SK-N-MC (cell line): Measurements from ENCODE around the gene CLP1.
A peak's percentile ranks its signal among the peaks of the same experiment; 100 is the strongest.
"Not testable (repeated sequence)": the region's sequence is repeated elsewhere in the genome, so short reads cannot be mapped to it uniquely, and the experiment has no call there.

Experiments
- DNase-seq: peaks from one replicate; pipeline ENCODE4 v3.0.0-alpha.2; 2011; ENCODE audit warnings: low read depth, low spot score
- H3K27ac ChIP-seq: fragments of 200-600 bp; sonication (generic); 2 replicates; pipeline ENCODE4 v1.5.1; 2016; ENCODE audit warnings: mixed run types
- H3K36me3 ChIP-seq: fragments of 200-600 bp; sonication (generic); 2 replicates; pipeline ENCODE4 v1.6.1; 2017; ENCODE audit warnings: antibody characterized with exemption, low read length, mixed read lengths; ENCODE audit not compliant: insufficient read depth
- H3K4me3 ChIP-seq: fragments of 200-600 bp; sonication (generic); 2 replicates; pipeline ENCODE4 v1.5.1; 2016
- H3K9ac ChIP-seq: fragments of 200-600 bp; sonication (generic); 2 replicates; pipeline ENCODE4 v1.8.0; 2017; ENCODE audit warnings: mixed run types, mixed read lengths; ENCODE audit not compliant: insufficient read length
- H3K9me3 ChIP-seq: fragments of 200-600 bp; sonication (generic); 2 replicates; pipeline ENCODE4 v1.6.1; 2017; ENCODE audit warnings: low read depth, mild to moderate bottlenecking, antibody characterized with exemption, low read length, moderate library complexity, mixed read lengths
- EZH2 ChIP-seq: fragments of 200-600 bp; sonication (generic); IDR thresholded peaks from one replicate; pipeline ENCODE4 v1.6.1; 2017; ENCODE audit warnings: antibody characterized with exemption
- FOXP2 ChIP-seq: optimal IDR thresholded peaks from 2 replicates; pipeline ENCODE3; 2011; ENCODE audit warnings: mild to moderate bottlenecking, moderate library complexity; ENCODE audit not compliant: insufficient read depth; ENCODE audit errors: extremely low read length, control extremely low read depth
- POLR2AphosphoS5 ChIP-seq: IDR thresholded peaks from 2 replicates; pipeline ENCODE4 v1.6.1; 2012; ENCODE audit warnings: mild to moderate bottlenecking, low read depth, low read length, borderline replicate concordance

CLP1 gene

DNA sequence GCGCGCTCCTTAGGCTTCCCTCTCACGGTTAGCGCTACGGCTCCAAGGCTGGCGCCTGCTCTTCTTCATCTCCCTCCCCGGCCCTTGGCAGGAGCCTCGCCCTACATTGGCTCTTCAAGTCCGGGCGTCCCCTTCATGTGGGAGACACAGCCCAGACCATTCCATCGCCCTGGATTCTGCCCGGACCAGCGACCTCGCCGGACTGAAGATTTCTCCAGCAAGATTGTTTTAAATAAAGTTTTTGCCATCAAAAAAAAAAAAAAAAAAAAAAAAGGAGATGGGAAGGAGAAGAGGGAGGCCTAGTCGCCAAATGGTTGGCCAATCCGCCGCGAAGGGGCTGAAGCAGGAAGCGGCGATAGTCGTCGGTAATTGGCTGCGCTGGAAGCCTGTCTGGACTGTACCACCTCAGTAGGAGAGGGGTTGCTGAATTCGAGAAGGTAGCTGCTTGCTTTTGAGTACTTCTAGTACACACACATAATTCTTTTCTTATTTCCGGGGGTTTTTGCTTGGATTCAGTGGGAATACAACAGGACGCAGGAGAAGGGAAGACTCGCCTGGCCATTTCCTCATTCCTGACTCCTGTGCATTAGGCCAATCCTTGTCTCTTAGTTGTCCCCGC lies 9.7 kb downstream of the CLP1 start:
- H3K4me3 ChIP-seq: peak overlapping the region; percentile 99
- peak; percentile 97 for DNase-seq
- peaks cover 16% of the 10 kb centered on the region for H3K36me3 ChIP-seq
- H3K9me3 ChIP-seq: no peaks in the 10 kb centered on the region
- H3K27ac ChIP-seq: peak overlapping the region; percentile 96
- peak overlapping the region; percentile 91 for H3K9ac ChIP-seq
- TF ChIP-seq FOXP2: no peak
- peak; percentile 57; the same call in 1 of the 2 replicates for TF ChIP-seq POLR2AphosphoS5

- H3K4me3 ChIP-seq: peak within 1 kb of the TSS; percentile 99
- H3K9ac ChIP-seq: peak within 1 kb of the TSS; percentile 99
- H3K27ac ChIP-seq: peak within 1 kb of the TSS; percentile 96
- H3K9me3 ChIP-seq: no peaks in the 10 kb centered on the region
- TF ChIP-seq POLR2AphosphoS5: peak; percentile 81
- no peak for TF ChIP-seq FOXP2
- H3K36me3 ChIP-seq: peaks cover 18% of the 10 kb centered on the region
- peak; percentile 99 for DNase-seq
These were observed 10.3 kb downstream of the CLP1 start, which contains the start of gene ZDHHC5 for GRCh38 chr11:57667736-57668433. Gene ZDHHC5, plus strand, starts transcription at chr11:57668114. Its CDS starts 4,977 bp downstream, at chr11:57673091.

DNA sequence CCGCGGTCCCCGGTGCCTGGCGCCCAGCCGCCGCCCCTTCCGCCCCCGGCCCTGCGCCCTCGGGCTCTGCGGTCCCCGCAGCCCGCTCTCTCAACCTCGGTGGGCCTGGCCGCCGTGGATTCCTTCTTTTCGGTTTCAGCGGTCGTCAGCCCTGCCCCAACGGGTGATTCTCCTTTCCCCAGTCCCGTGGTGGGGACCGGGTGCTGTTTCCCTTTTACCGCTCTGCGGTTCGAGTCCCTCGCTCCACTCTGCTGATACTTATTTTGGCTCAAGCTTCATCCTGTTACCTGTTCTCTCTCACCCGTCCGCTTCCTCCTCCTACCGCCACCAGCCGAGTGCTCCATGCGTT lies 10.8 kb downstream of the CLP1 start:
- TF ChIP-seq FOXP2 (no peak), POLR2AphosphoS5 (no peak), EZH2 (no peak)
- DNase-seq: no peak
- Histone ChIP-seq H3K36me3 (peaks cover 23% of the 10 kb centered on the region), H3K9me3 (no peaks in the 10 kb centered on the region), H3K27ac (peak overlapping the region; percentile 96), H3K4me3 (peak overlapping the region; percentile 99), H3K9ac (peak overlapping the region; percentile 99)

DNA sequence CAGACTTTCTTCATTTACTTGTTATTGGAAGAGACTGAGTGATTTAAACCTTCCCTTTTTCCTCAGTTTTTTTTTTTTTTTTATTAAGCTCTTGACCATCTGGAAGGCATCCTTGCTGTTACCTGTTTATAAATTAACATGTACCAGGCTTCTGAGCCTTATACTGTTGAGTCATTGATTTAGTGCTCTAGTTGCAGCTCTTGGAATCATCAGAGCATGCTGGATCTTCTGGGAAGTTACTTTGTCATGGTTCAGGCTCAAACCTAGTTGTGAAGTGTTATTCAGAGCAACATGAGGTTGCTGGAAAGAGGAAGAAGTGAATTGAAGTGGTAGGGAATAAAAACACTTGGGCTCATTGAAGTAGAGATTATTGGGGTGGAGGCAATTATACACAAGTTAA lies 16.7 kb downstream of the CLP1 start:
- Histone ChIP-seq H3K27ac (no peak overlapping the region), H3K4me3 (no peak overlapping the region), H3K9ac (no peak overlapping the region), H3K9me3 (no peaks in the 10 kb centered on the region), H3K36me3 (peaks cover 59% of the 10 kb centered on the region)
- DNase-seq: no peak
- TF ChIP-seq FOXP2 (no peak), POLR2AphosphoS5 (no peak), EZH2 (no peak)

GRCh38 chr11:57675176-57675941 lies 17.8 kb downstream of the CLP1 start:
- no peak for TF ChIP-seq EZH2
- TF ChIP-seq FOXP2: no peak
- TF ChIP-seq POLR2AphosphoS5: no peak
- Histone ChIP-seq H3K4me3 (no peak overlapping the region), H3K9me3 (no peaks in the 10 kb centered on the region), H3K9ac (no peak overlapping the region), H3K36me3 (peaks cover 59% of the 10 kb centered on the region), H3K27ac (no peak overlapping the region)
- no peak for DNase-seq

DNA sequence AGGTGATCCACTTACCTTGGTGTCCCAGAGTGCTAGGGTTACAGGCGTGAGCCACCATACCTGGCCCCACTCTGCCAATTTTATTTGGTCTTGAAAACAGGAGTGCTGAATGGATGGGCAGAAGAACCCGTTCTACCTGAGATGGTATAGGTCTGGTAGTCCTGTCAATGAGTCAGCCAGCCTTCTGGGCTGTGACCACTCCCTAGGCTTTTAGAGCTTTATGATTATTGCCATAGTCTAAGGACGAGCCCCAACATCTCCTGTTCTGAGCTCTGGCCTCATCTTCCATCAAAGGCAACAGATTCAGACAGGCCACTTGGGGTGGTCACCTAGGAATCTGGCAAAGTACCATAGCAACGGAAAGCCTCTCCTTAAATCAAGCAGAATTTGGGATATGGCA lies 21.8 kb downstream of the CLP1 start:
- H3K4me3 ChIP-seq: no peak overlapping the region
- no peaks in the 10 kb centered on the region for H3K9me3 ChIP-seq
- no peak overlapping the region for H3K27ac ChIP-seq
- H3K9ac ChIP-seq: no peak overlapping the region
- DNase-seq: no peak
- no peak for TF ChIP-seq POLR2AphosphoS5
- TF ChIP-seq FOXP2: no peak
- TF ChIP-seq EZH2: no peak
- H3K36me3 ChIP-seq: peaks cover 58% of the 10 kb centered on the region

- DNase-seq: no peak
- TF ChIP-seq EZH2: no peak
- no peak for TF ChIP-seq FOXP2
- no peak for TF ChIP-seq POLR2AphosphoS5
- Histone ChIP-seq H3K9me3 (no peaks in the 10 kb centered on the region), H3K36me3 (peaks cover 54% of the 10 kb centered on the region), H3K27ac (no peak overlapping the region), H3K9ac (no peak overlapping the region), H3K4me3 (no peak overlapping the region)
These were observed 23.0 kb downstream of the CLP1 start for GRCh38 chr11:57680552-57680874.

- no peak overlapping the region for H3K27ac ChIP-seq
- TF ChIP-seq FOXP2 (no peak), EZH2 (no peak), POLR2AphosphoS5 (no peak)
- no peak overlapping the region for H3K4me3 ChIP-seq
- no peak for DNase-seq
- H3K9me3 ChIP-seq: no peaks in the 10 kb centered on the region
- no peak overlapping the region for H3K9ac ChIP-seq
- peaks cover 53% of the 10 kb centered on the region for H3K36me3 ChIP-seq
These were observed 23.6 kb downstream of the CLP1 start for GRCh38 chr11:57681168-57681567.

DNA sequence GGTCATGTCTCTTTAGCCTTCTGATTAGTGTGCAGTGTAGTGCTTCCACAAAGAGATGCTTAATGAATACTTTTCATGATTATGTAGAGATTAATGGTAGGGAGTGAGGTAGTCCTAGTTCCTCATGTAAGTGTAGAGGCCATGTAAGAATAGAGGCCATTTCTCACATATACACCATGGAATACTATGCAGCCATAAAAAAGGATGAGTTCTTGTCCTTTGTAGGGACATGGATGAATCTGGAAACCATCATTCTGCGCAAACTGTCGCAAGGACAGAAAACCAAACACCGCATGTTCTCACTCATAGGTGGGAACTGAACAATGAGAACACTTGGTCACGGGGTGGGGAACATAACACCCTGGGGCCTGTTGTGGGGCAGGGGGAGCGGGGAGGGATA lies 32.9 kb downstream of the CLP1 start:
- H3K9ac ChIP-seq, H3K9me3 ChIP-seq, H3K27ac ChIP-seq, DNase-seq, H3K4me3 ChIP-seq: not testable (repeated sequence)
- H3K36me3 ChIP-seq: peaks cover 73% of the 10 kb centered on the region
